Esophagus (tissue), 2 donors: ENCODE measurements around the gene ETV6. TPM values are rescaled to one million over a fixed set of nuclear protein-coding genes. Genes with fewer than 3 reads are reported as not detected.

Source experiments
- H3K27ac ChIP-seq, 2 donors: one replicate each; pipeline ENCODE4 v1.5.1; 2013; ENCODE audit warnings: low read depth in 2 of 2, mild to moderate bottlenecking in 2 of 2, inconsistent platforms in 1 of 2, low read length in 1 of 2, moderate library complexity in 1 of 2
- H3K27me3 ChIP-seq, 2 donors: one replicate each; pipeline ENCODE4 v1.6.1; 2013; ENCODE audit warnings: low read length in 2 of 2, control low read depth in 1 of 2, mild to moderate bottlenecking in 1 of 2; ENCODE audit not compliant: insufficient read depth in 2 of 2, control insufficient read depth in 1 of 2
- H3K36me3 ChIP-seq, 2 donors: one replicate each; pipeline ENCODE4 v1.6.1; 2013; ENCODE audit warnings: low read length in 1 of 2; ENCODE audit not compliant: control insufficient read depth in 2 of 2, insufficient read depth in 2 of 2
- H3K4me1 ChIP-seq, 2 donors: one replicate each; pipeline ENCODE4 v1.6.1; 2013; ENCODE audit warnings: low read length in 1 of 2; ENCODE audit not compliant: control insufficient read depth in 2 of 2, insufficient read depth in 2 of 2
- H3K4me3 ChIP-seq, 2 donors: one replicate each; pipeline ENCODE4 v1.5.1; 2013; ENCODE audit warnings: low read length in 2 of 2, mild to moderate bottlenecking in 2 of 2, low read depth in 1 of 2, moderate library complexity in 1 of 2
- H3K9me3 ChIP-seq, 2 donors: one replicate each; pipeline ENCODE4 v1.6.1; 2013; ENCODE audit warnings: mild to moderate bottlenecking in 2 of 2, low read depth in 1 of 2, low read length in 1 of 2, moderate library complexity in 1 of 2; ENCODE audit not compliant: control insufficient read depth in 2 of 2, insufficient read depth in 1 of 2
- WGBS, 2 donors: extraction: QIAGEN DNeasy Blood & Tissue Kit; methylation state at CpG; one replicate each; pipeline ENCODE4 v1.1.7; 2013; 5-methylcytosine and 5-hydroxymethylcytosine counted together
- polyA plus RNA-seq, 2 donors: library from polyadenylated mRNA; stranded (reverse); fragments of 200-250 nt; gene quantifications; one replicate each; pipeline ENCODE4 v1.2.3, GENCODE V29; 2013
- donor health status: healthy with polysubstance abuse.
- donor health status: Bipolar disorder and iron deficiency.

Gene ETV6
- polyA plus RNA-seq, 2 donors, result 5.4 to 5.6 TPM

DNA sequence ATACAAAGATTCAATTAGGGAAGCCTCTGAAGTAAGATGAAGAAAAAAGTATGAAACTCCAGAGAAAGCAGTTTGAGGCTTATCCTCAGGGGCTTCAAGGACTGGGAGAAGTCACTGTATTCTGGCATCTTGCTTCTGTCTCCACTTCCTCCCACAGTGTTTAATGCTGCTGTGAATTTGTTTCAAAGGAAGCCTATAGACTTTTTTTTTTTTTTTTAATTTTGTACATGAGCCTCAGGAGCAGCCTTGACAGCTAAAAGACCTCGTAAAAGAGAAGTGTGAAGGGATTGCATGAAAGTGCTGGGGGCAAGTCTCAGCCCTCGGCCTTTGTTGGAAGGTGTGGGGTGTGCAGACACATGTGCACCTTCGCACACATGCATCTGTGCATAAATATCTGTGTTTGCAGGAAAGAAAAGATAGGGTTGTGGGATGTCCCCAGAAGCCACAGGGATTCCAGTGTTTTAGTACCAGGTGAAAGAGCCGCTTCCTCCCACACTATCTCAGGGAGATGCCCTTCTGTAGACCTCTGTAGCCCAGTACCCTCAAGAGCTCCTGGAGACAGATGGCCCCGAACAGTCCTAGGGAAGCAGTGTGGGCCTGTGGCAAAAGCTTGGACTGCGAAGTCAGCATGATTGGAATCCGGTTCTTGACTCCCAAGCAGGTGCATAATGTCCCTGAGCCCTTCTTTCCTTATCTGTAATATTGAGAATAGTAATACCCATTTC, 227.8 kb downstream of the ETV6 start:
- no peak overlapping the region for H3K4me3 ChIP-seq
- peaks cover 8 to 11% of the 10 kb centered on the region in 2 donors for H3K4me1 ChIP-seq
- H3K27me3 ChIP-seq, result no peaks in the 10 kb centered on the region
- WGBS, 2 donors, result 88 to 91% methylated on average over 7 of the region's 7 CpGs
- peaks cover 0 to 1% of the 10 kb centered on the region in 2 donors for H3K36me3 ChIP-seq
- no peaks in the 10 kb centered on the region for H3K9me3 ChIP-seq
- H3K27ac ChIP-seq, result peak overlapping the region in 1 of 2 donors; percentile 22

DNA sequence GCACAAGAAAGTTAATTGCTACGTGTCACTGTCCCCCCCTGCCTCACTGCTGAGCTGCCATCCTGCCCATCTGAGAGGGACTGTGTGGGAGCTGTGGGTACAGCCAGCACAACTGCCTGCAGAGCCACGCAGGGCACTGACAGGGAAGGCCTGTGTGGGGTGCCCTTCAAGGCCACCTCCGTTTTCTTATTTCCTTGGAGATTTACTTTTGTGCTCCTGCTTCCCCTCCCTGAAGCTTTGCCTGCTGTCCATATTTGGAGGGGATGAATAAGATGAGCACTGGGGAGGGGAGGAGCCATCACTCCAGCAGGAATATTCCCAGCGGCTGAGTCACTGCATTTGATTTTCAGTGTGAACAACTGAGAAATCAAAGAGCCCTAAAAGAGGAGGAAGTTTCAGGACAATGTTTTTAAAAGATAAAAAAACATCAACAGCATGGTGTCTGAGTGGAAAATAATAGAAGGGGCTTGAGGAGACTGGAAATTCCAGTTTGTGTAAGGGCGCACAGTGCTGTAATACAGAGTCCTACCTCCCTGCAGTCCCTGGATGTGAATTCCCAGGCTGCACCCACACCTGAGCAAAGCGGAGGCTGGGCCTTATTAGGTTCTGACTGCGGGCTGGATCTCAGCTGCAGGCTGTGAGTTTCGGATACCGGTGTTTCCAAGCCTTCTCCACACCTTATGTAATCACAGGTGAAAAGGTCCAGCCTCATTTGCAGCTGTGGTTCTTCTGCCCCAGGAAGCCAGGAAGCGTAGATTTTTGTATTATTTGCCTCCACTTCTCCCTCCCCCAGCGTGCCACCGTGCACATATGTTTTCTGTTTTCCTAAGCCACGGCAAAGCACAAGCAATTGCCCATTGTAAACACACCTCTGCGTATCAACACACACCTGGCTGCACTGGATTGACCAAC, 228.7 kb downstream of the ETV6 start:
- H3K4me1 ChIP-seq, result peaks cover 10 to 11% of the 10 kb centered on the region in 2 donors
- 36 to 40% methylated on average over 14 of the region's 14 CpGs for WGBS, 2 donors
- H3K4me3 ChIP-seq, result no peak overlapping the region
- no peaks in the 10 kb centered on the region for H3K27me3 ChIP-seq
- peaks cover 1 to 5% of the 10 kb centered on the region in 2 donors for H3K36me3 ChIP-seq
- H3K27ac ChIP-seq, result peak overlapping the region; percentile 57 to 84
- no peaks in the 10 kb centered on the region for H3K9me3 ChIP-seq

DNA sequence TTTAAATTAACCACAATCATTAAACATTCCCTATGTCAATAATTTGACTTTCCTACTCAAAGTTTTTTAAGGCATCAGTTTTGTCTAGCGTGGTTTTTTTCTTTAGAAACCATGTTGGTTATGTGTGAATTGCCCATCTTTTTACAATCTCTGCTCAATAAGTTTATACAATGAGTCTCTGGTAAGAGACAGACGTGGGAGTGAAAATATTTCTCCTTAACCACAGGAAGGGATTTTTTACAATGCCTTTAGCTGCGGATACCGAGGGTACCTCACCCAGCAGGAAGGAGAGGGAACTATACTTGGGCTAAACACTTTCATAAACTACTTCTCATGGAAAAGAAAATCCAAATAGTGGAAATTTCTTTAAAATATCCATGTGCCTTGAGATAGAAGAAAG, 229.8 kb downstream of the ETV6 start:
- 77 to 79% methylated on average over 4 of the region's 4 CpGs for WGBS, 2 donors

DNA sequence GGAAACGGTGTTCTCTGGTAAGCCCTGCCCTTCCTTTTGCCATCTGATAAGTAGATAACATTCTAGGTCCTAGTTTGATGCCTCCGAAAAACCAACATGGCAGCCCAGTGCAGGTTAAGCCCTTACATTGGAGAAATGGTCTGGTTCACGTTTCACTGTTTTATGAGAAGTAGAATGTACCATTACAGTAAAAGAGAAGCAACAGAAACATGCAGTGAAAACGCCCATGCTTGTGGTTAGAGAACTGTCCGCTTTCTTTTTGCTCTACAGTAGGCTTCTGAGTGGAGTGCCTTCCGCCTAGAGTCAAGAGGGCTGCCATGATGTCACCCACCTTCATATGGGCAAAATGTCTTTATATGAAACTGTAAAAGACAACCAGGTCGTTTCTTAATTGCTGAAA, 230.9 kb downstream of the ETV6 start:
- Histone ChIP-seq H3K4me3 (no peak overlapping the region), H3K36me3 (peaks cover 1 to 5% of the 10 kb centered on the region in 2 donors), H3K4me1 (peaks cover 10 to 14% of the 10 kb centered on the region in 2 donors), H3K27me3 (no peaks in the 10 kb centered on the region), H3K9me3 (peaks cover 0 to 2% of the 10 kb centered on the region in 2 donors), H3K27ac (no peak overlapping the region)
- 90 to 92% methylated on average over 7 of the region's 7 CpGs for WGBS, 2 donors

More for the DNA sequence above, 229.8 kb downstream of the ETV6 start:
- H3K36me3 ChIP-seq, result peaks cover 1 to 5% of the 10 kb centered on the region in 2 donors
- no peak overlapping the region for H3K4me3 ChIP-seq
- no peak overlapping the region for H3K27ac ChIP-seq
- H3K9me3 ChIP-seq, result peaks cover 0 to 2% of the 10 kb centered on the region in 2 donors
- peaks cover 10 to 11% of the 10 kb centered on the region in 2 donors for H3K4me1 ChIP-seq
- H3K27me3 ChIP-seq, result no peaks in the 10 kb centered on the region

DNA sequence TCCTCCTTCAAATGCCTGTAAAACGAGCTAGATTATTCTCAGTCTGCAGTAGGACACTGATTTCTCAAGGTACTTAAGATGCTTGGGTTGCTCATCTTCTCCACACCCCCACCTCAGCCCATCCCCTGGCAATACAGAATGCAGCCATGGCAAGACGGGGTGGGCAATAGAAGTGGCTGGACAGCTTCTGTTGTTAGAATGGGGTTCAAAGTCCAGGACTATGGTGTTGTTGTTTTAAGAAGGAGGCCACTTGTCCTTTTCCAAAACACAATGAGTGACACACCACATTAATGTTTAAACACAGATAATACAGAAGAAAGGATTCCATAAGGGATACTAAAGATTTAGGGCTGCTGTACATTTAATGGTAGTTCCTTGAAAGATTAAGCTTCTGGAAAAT, 232.4 kb downstream of the ETV6 start:
- Histone ChIP-seq H3K27ac (no peak overlapping the region), H3K4me3 (no peak overlapping the region), H3K27me3 (no peaks in the 10 kb centered on the region), H3K9me3 (peaks cover 0 to 2% of the 10 kb centered on the region in 2 donors), H3K4me1 (peaks cover 8 to 14% of the 10 kb centered on the region in 2 donors), H3K36me3 (peaks cover 1 to 5% of the 10 kb centered on the region in 2 donors)
- WGBS, 2 donors, result 75 to 88% methylated on average over 2 of the region's 2 CpGs

DNA sequence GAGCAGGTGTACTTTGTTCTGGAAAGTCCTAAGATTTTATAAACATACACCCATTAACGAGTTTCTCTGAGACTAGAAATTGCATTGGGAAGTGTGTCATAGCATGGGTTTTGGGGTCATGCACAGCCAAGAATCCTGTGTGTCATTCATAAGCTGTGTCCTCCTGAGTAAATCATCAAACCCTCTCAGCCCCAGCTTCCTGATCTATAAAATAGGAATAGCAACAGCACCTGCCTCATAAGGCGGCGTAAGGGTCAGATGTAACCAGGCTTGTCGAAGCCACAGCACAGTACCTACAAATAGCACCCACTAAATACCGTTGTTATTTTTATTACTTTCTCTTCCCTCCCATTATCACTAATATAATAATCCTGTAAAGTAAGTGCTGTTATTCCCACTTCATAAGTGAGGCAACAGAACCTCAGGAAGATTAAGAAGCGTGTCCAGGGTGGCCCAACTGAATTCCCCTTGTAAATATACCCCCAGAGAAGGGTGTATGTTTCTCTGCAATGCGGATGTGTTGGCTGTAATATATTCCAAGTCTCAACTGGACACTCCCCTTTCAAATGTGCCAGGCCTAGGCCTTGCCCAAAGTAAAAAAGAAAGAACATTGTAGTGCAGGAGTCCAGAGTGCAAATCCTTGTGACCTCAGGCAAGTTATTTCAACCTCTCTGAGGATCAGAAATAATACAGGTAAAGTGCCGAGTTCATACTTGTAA, 233.0 kb downstream of the ETV6 start:
- WGBS, 2 donors, result 70 to 77% methylated on average over 8 of the region's 8 CpGs
- peaks cover 0 to 2% of the 10 kb centered on the region in 2 donors for H3K9me3 ChIP-seq
- H3K36me3 ChIP-seq, result peaks cover 1 to 5% of the 10 kb centered on the region in 2 donors
- H3K27me3 ChIP-seq, result no peaks in the 10 kb centered on the region
- H3K27ac ChIP-seq, result peak overlapping the region in 1 of 2 donors; percentile 31
- H3K4me3 ChIP-seq, result no peak overlapping the region
- peaks cover 7 to 13% of the 10 kb centered on the region in 2 donors for H3K4me1 ChIP-seq

DNA sequence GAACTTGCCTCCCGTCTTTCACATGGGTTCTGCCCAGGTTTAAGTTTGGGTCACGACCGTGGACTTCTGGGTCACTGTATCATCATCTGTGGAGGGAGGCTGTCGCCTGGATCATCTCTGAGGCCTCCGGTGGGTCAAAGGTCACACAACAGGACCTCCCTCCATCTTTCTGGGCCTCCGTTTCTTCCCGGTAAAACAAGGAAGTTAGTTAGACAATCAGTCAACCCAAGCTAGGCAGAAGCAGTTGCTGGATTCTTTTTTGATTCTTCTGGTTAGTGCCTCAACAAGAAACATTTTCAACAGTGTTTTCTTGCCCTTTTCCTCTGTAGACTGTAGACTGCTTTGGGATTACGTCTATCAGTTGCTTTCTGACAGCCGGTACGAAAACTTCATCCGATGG, 234.6 kb downstream of the ETV6 start:
- Histone ChIP-seq H3K36me3 (peaks cover 3 to 5% of the 10 kb centered on the region in 2 donors), H3K4me1 (peaks cover 2 to 3% of the 10 kb centered on the region in 2 donors), H3K27me3 (no peaks in the 10 kb centered on the region), H3K27ac (peak overlapping the region; percentile 22 to 69), H3K9me3 (peaks cover 0 to 2% of the 10 kb centered on the region in 2 donors), H3K4me3 (no peak overlapping the region)
- WGBS, 2 donors, result 83 to 85% methylated on average over 11 of the region's 11 CpGs

DNA sequence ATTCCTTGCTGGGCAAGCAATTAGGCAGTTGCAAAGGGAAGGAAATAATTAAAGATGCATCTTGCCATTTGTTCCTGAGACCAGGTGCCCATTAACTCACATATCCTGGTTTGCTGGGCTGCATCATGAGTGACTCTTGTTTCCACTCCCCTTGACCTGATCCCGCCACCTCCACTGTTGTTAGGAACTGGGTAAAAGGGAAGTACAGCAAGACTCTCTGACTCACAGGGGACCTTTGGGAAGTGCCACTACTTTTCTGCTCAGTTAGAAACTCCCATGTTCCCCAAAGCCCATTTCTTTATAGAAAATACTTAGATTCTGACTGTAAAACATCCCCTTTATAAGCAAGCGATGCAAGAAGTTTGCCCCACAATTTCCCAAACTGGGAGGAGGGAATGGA, 235.2 kb downstream of the ETV6 start:
- Histone ChIP-seq H3K4me3 (no peak overlapping the region), H3K4me1 (peaks cover 2 to 3% of the 10 kb centered on the region in 2 donors), H3K27me3 (no peaks in the 10 kb centered on the region), H3K36me3 (peaks cover 5% of the 10 kb centered on the region in 2 donors), H3K27ac (peak overlapping the region; percentile 69 to 72), H3K9me3 (peaks cover 0 to 2% of the 10 kb centered on the region in 2 donors)
- WGBS, 2 donors, result 76 to 83% methylated on average over 2 of the region's 2 CpGs
